NCI-H1105 treated with DMSO at 0.1 percent for 48 hours (cell line): Measurements from ENCODE around the gene CLCN4.
A peak's percentile ranks its signal among the peaks of the same experiment; 100 is the strongest.

Experiments
- DNase-seq: peaks from one replicate; lab custom pipeline; 2025; lab: John Stamatoyannopoulos, UW

Gene CLCN4

DNA sequence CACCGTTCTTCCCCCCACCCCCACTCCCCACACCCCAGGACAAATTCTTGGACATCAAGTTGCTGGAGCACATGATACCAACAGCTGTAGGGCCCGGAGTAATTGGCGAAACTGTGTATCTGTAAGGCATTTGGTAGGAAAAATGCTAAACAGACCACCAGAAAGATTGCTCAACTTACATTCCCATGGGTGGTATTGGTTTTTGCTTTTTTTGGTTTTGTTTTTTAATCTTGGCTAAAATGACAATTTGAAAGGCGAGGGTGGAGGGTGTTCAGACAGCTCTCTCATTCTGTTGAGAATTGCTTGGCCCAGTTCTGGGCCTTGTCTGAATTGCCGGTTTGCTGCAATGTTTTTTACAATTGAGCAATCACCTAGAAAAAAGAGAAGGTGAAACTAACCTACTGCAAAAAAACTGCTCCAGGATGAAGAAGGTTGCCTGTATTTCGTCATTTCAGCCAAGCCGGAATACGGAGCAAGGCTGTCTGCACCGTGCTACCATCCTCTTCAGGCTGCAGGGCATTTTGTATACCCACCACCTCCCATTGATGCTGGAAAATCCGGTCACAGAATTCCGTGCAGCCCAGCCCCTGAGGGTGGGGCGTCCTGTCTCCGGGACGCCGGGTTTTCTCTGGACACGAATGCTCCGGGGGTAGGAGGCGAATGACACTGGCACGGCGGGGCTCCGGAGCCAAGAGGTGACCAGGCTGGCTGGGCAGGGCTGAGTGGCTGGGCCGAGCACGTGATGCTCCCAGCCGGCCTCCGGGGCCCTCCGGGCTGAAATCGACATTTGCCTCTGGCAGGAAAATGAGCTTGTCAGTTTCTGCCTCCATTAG is at the start of gene CLCN4:
TSS of gene CLCN4 (plus strand) at position 777 of the 833 bp plus-strand sequence. CDS start 28,058 bp downstream, outside the sequence.
- no peak for DNase-seq

- no peak for DNase-seq
Measured at GRCh38 chrX:10107483-10107882, 49.3 kb upstream of the CLCN4 start.

DNA sequence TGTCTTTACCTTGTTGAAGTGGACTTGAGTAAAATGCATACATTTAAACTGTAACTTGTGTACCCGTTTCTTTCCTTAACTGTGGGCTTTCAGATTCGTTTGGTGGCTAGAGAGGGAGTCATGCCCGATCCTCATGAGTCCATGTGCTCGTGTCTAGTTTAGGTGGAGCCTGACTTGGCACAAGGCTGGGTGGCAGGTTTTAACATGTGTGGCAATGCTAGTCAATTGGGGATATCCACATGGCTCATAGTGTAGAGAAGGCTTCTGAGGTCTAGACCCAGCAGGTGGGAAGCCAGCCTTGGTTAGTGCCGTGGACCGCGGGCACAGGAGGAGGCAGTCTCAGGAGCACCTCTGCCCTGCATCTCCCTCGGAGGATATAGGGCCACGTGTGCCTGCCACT is 48.5 kb upstream of the CLCN4 start:
- peak; percentile 16 for DNase-seq

- DNase-seq, result no peak
Measured at GRCh38 chrX:10109695-10110094, 47.1 kb upstream of the CLCN4 start.

DNA sequence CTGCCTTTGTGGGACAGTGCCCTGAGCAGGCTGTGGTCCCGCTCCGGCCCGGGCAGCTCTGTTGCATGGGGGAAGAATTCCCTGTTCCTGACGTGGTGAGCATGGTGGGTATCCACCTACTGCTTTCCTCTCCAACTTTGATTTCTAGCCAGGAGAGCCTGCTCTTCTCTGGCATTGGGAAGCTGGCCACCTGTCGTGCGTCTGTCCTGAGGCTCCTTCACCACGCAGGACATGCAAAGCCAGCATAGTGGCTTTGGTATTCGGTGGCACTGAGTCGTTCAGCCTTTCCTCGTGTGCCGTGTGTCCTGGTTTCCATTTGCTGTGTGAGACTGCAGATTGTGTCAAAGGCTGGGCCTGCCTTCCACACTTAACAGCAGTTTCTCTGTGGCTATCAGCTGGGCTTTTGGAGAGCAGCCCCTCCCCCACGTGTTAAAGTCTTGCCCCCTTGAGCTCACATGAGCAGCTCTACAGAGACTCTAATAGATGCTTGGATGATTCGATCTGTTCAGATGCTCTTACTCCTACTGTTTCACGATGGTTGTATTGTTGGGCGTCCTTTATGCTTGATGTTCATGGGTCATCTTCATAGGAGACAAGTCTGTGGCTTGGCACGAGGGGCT is 46.3 kb upstream of the CLCN4 start:
- no peak for DNase-seq

GRCh38 chrX:10110984-10111363 is 45.8 kb upstream of the CLCN4 start:
- no peak for DNase-seq

GRCh38 chrX:10111364-10112148 is 45.2 kb upstream of the CLCN4 start:
- DNase-seq, result no peak

DNA sequence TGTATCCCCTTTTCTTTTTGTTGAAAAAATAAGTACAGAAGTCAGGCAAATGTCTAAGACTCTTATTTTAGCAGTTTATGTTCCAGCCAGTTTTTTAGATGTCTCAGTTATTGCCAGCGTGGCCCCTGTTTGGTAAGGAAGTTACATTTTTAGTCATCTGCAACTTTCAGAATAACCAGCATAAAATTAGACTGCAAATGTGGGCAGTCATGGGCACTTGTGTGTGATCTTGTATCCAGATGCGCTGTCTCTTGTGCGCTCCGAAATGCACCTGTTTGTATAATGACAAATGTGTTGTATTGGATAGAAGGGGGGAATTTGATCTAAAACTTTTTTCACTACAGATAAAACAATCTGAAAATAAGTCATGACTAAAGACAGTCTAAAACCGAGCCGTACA is 44.3 kb upstream of the CLCN4 start:
- DNase-seq, result no peak

DNA sequence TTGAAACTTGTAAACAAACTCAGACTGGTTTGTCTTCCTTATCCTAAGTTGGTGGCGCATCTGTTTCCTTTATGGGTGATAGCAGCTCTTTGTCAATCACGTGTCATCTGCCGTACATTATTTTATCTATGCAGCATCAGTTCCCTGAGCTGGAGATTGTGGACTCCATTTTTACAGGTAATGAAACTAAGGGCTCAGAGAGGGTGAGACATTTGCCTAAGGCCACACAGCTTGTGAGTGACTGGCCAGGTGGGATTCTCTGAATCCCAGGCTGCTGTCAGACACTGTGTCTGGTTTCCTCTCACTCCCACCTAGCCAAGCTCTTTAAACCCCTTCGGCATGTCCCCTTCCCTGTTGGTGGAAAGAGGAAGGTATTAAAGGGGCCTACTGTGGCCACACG is 41.7 kb upstream of the CLCN4 start:
- DNase-seq, result no peak

DNA sequence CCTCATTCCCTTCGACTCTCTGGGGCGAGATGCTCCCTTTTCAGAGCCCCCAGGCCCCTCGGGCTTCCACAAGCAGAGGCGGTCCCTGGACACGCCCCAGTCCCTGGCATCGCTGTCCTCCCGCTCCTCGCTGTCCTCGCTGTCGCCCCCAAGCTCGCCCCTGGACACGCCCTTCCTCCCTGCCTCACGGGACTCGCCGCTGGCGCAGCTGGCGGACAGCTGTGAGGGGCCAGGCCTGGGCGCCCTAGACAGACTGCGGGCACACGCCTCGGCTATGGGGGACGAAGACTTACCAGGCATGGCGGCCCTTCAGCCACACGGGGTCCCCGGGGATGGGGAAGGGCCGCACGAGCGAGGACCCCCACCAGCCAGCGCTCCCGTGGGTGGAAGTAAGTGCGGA is 39.5 kb upstream of the CLCN4 start:
- DNase-seq, result no peak

GRCh38 chrX:10117864-10118377 is 38.9 kb upstream of the CLCN4 start:
- DNase-seq, result no peak

DNA sequence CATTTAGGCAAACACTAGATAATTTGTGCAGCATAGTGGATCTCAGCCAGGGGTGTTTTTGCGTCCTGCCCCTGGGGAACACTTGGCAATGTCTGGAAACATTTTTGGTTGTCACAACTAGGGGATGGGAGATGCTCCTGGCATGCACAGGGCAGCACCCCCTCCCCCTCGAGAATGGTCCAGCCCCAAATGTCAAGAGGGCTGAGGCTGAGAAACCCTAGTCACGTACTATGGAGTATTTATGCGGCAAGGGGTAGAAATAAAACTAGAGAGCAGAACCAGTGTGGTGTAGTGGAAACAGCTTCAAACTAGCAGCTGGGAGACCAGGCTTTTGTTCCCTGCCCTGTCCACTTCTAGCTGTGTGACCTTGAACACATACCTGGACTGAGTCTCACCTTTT is 38.2 kb upstream of the CLCN4 start:
- DNase-seq, result no peak

GRCh38 chrX:10119399-10119990 is 37.3 kb upstream of the CLCN4 start:
- DNase-seq, result peak; percentile 64

DNA sequence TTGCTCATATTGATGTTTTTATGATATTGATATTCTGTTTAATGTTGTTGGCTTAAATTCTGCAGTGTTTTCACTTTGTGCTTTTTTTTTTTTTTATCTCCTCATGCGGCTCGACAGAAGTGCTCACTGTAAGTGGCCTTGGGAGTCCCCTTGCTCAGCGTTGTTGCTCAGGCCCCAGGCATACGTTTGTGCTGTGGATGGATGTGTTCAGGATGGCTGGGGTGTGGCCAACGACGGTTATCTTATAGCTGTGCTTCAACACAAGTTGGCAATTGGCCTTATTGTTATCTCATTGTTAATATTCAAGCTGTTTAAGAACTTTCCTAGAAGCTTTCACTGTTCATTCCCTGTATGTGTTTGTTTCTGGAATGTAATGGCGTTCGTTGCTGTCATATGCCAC is 36.4 kb upstream of the CLCN4 start:
- DNase-seq, result no peak

DNA sequence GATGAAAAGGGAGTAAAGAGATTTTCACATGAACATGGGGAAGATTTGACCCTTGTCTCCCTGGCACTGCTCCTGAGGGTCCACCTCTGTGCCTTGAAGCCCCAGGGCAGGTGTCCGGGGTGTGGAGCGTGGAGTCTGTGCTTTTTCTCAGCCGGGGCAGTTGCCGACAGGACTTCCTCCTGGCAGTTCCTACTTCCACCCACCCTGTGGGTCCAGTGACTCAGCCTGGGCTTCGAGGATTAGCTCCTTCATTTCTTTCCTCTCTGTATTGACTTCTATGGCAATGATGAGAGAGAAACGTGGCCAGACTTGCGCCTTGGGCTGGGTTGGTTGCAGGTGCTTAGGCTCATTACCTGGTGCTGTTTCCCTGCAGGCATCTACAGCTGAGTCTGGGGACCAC is 35.9 kb upstream of the CLCN4 start:
- DNase-seq, result no peak

- DNase-seq, result no peak
Measured at GRCh38 chrX:10121787-10122186, 35.0 kb upstream of the CLCN4 start.

DNA sequence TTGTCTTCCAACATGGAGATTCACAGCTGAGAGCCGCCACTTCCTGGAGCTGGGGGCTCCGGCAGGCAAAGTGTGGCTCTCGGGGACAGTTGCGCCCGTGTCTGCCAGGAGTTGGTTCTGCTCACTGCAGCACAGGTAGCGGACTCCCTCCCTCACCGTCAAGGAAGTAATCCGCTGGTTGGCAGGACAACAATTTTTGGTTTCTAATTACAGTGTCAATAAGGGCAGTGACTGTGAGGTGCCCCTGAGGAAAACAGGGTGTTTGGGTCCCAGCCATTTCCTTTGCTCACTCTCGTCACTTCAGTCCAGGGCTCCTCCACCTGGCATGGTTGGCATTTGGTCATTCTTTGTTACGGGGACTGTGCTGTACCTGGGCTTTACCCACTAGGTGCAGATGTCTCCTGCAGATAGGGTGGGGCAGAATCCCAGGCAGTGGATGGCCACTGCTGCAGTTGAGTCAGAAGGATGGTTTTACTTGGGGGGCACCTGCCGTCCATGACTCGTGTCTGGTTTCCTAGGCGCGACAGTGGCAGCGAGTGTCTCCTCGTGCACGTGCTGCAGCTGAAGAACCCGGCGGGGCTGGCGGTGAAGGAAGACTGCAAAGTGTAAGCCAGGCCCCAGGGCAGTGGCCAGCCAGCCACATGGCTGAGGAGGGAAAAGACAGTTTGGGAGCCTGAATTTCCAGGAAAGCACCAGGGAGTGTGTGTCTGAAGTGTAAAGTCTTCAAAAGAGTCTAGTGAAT is 32.1 kb upstream of the CLCN4 start:
- DNase-seq, result no peak

GRCh38 chrX:10125248-10125615 is 31.5 kb upstream of the CLCN4 start:
- DNase-seq, result no peak

- DNase-seq, result no peak
Measured at GRCh38 chrX:10126044-10126443, 30.7 kb upstream of the CLCN4 start.

DNA sequence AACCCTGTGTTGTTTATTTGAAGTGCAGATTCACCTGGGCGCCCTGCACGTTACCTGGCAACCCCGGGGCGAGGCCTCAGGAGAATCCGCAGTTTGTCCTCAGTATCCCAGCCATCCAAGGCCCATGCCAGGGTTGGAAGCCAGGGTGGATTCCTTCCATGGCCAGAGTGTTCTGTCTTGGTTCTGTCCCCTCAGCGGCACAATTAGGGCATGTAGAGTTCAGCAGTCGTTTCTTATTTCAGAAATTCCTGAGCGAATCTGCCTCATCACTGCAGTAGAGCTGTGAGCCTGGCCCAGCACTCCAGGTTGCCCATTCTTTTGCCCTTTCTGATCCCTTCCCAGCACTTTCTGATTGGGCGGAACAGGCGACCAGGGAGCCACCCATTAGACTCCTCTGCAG is 29.9 kb upstream of the CLCN4 start:
- DNase-seq, result no peak

DNA sequence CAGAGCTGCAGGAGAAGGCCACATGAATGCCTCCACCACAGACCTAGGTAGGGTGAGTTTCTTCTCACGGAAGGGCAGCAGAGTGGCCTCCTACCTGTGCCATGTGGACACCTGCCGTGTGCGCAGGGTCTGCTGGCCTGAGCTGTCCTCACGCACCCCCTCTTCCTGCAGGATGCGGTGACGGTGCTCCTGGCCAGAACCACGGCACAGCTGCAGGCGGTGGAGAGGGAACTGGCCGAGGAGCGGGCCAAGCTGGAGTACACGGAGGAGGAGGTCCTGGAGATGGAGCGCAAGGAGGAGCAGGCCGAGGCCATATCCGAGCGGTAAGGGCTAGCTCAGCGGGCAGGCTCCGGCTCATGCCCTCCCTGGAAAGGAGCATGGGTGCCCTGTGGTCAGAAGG is 28.4 kb upstream of the CLCN4 start:
- DNase-seq, result no peak

DNA sequence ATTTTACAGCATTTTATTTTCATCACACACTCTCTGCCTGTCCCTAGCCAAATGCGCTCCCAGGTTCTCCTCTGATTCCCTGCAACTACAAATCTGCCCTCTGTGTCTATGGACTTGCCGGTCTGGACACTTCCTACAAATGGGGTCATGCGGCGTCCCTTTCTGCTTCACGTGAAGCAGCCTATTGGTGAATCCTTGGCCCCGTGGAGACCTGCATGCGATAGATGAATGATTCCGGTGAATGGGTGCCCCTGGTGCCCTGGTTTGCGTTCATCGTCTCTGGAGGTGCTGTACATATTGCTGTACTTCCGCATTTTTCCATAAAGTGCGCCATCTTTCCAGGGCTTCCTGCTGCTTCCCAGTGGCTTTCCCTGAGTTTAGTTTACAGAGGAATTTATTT is 27.5 kb upstream of the CLCN4 start:
- DNase-seq, result no peak
